Prostate gland (tissue), 2 donors: ENCODE measurements around the gene WASF3.

Source experiments
- POLR2A ChIP-seq: fragments of 450-650 bp; IDR thresholded peaks from one replicate; pipeline ENCODE4 v1.6.1; 2016; ENCODE audit warnings: antibody characterized with exemption, mild to moderate bottlenecking
- TF ChIP-seq, protein P1 (sequence below), 4 experiments: fragments of 200-600 bp in 2 of 4; fragments of 450-650 bp in 2 of 4; sonication (generic) in 2 of 4; IDR thresholded peaks; 1 replicate in 3 of 4; 2 replicates in 1 of 4; pipeline ENCODE4 v1.5.1; 2016 to 2019; ENCODE audit warnings: antibody characterized with exemption in 4 of 4, mild to moderate bottlenecking in 2 of 4, moderate library complexity in 2 of 4

DNA sequence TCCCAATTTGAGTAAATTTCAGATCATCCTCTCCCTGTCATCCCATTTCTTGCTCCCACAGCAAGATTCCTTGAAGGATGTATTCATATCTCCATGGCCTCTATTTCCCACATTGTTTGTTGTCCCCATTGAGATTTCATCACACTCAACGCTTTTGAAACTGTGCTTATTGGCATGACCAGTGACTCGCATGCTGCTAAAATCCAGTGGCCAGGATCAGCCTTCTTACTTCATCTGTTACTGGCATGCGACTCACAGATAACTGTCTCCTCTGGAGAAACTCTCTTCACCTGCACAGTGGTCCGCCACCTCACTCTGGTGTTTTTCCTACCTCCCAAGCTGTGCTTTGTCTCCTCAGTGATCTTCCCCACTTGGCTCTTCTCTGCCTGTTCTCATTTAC, 95.8 kb downstream of the WASF3 start:
- TF ChIP-seq, protein P1, sequence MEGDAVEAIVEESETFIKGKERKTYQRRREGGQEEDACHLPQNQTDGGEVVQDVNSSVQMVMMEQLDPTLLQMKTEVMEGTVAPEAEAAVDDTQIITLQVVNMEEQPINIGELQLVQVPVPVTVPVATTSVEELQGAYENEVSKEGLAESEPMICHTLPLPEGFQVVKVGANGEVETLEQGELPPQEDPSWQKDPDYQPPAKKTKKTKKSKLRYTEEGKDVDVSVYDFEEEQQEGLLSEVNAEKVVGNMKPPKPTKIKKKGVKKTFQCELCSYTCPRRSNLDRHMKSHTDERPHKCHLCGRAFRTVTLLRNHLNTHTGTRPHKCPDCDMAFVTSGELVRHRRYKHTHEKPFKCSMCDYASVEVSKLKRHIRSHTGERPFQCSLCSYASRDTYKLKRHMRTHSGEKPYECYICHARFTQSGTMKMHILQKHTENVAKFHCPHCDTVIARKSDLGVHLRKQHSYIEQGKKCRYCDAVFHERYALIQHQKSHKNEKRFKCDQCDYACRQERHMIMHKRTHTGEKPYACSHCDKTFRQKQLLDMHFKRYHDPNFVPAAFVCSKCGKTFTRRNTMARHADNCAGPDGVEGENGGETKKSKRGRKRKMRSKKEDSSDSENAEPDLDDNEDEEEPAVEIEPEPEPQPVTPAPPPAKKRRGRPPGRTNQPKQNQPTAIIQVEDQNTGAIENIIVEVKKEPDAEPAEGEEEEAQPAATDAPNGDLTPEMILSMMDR (IDR thresholded peaks at IDR 0.05) = no peak
- no peak for TF ChIP-seq POLR2A
